Panc1 (cell line): ENCODE results near the gene RBMS3.

Experiments
- CTCF ChIP-seq: fragments of 450-650 bp; IDR thresholded peaks from 2 replicates; pipeline ENCODE4 v1.5.1; 2017; ENCODE audit warnings: mild to moderate bottlenecking
- POLR2AphosphoS5 ChIP-seq: IDR thresholded peaks from 2 replicates; pipeline ENCODE4 v1.6.1; 2012; ENCODE audit warnings: mild to moderate bottlenecking, low read depth, low read length, moderate library complexity
- SIN3A ChIP-seq: IDR thresholded peaks from 2 replicates; pipeline ENCODE4 v1.6.1; 2012; ENCODE audit warnings: low read depth, mild to moderate bottlenecking, low read length, moderate library complexity, borderline replicate concordance; ENCODE audit not compliant: insufficient read depth

GRCh38 chr3:29312395-29312794 lies 31.5 kb downstream of the RBMS3 start:
- TF ChIP-seq CTCF, result no peak
- TF ChIP-seq SIN3A, result no peak
- TF ChIP-seq POLR2AphosphoS5, result no peak
